Left ventricle myocardium inferior (tissue), 1 donor: ENCODE data around the gene KIFC3. TPM values are rescaled to one million over a fixed set of nuclear protein-coding genes. Genes with fewer than 3 reads are reported as not detected.

Experiments used
- DNase-seq: peaks from one replicate; pipeline ENCODE4 v3.0.0-alpha.2; 2020
- H3K27ac ChIP-seq: fragments of 200-600 bp; replicated peaks from 2 replicates; pipeline ENCODE4 v1.8.0; 2021
- H3K27me3 ChIP-seq: fragments of 200-600 bp; 2 replicates; pipeline ENCODE4 v1.8.0; 2021; ENCODE audit warnings: low read depth
- H3K36me3 ChIP-seq: fragments of 200-600 bp; 2 replicates; pipeline ENCODE4 v1.8.0; 2021
- H3K4me1 ChIP-seq: fragments of 200-600 bp; 2 replicates; pipeline ENCODE4 v1.8.0; 2021
- H3K4me3 ChIP-seq: fragments of 200-600 bp; 2 replicates; pipeline ENCODE4 v1.8.0; 2021; ENCODE audit warnings: mild to moderate bottlenecking, moderate library complexity
- H3K9me3 ChIP-seq: fragments of 200-600 bp; replicated peaks from 2 replicates; pipeline ENCODE4 v1.8.0; 2021
- CTCF ChIP-seq: fragments of 200-600 bp; IDR thresholded peaks from 2 replicates; pipeline ENCODE4 v1.8.0; 2021; ENCODE audit warnings: antibody characterized with exemption, mild to moderate bottlenecking, borderline replicate concordance
- intact Hi-C: fragments of 100-400 bp; cut with micrococcal nuclease; formaldehyde crosslinking; loops from one replicate; pipeline ENCODE4 v1.11.0; 2022
- total RNA-seq: library from RNA; stranded (reverse); fragmentation: NEBNext Ultra II Directional; extraction: Animal tissue kit (Norgen Biotek cat#: 25700); gene quantifications from one replicate; pipeline ENCODE4 v1.2.1, GENCODE V29; 2021
- donor health status: DM: no; HTN: yes; CAD: no; lungs with severe emphysema.

Gene KIFC3
- total RNA-seq, 1 donor from 2014 or later, result 63.5 TPM

- Histone ChIP-seq H3K9me3 (no peaks in the 10 kb centered on the region), H3K36me3 (no peaks in the 10 kb centered on the region), H3K27ac (no peak overlapping the region), H3K4me3 (no peak overlapping the region), H3K27me3 (no peaks in the 10 kb centered on the region), H3K4me1 (peaks cover 35% of the 10 kb centered on the region)
- no peak for DNase-seq
- intact Hi-C loops, result no loop called here
- no peak for TF ChIP-seq CTCF
Observed at GRCh38 chr16:57823836-57824235, 21.5 kb upstream of the KIFC3 start.

DNA sequence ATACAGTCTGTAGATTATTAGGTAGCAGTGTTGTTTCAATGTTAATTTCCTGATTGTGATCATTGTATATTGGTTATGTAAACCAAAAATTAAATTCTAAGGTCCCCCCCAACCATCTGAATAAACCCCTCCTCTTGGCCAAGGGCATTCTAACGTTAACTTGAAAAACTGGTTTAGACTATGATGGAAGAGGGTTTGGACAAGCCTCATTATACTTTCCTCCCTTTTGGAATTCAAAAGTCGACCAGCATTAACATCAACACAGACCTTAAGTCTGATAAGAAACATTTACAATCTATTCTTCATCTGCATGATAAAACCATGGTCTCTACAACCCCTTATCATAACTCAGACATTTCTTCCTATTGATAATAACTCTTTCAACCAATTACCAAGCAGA, 20.6 kb upstream of the KIFC3 start:
- no peak for TF ChIP-seq CTCF
- intact Hi-C loops, result no loop called here
- DNase-seq, result no peak

GRCh38 chr16:57822018-57822553, 19.8 kb upstream of the KIFC3 start:
- Histone ChIP-seq H3K4me1 (peaks cover 21% of the 10 kb centered on the region), H3K36me3 (no peaks in the 10 kb centered on the region), H3K4me3 (no peak overlapping the region), H3K9me3 (no peaks in the 10 kb centered on the region), H3K27me3 (no peaks in the 10 kb centered on the region), H3K27ac (no peak overlapping the region)
- DNase-seq, result no peak
- intact Hi-C loops, result no loop called here
- TF ChIP-seq CTCF, result no peak

More for the DNA sequence above, 20.6 kb upstream of the KIFC3 start:
- H3K4me3 ChIP-seq, result no peak overlapping the region
- no peak overlapping the region for H3K27ac ChIP-seq
- H3K36me3 ChIP-seq, result no peaks in the 10 kb centered on the region
- H3K27me3 ChIP-seq, result no peaks in the 10 kb centered on the region
- no peaks in the 10 kb centered on the region for H3K9me3 ChIP-seq
- H3K4me1 ChIP-seq, result peaks cover 25% of the 10 kb centered on the region

DNA sequence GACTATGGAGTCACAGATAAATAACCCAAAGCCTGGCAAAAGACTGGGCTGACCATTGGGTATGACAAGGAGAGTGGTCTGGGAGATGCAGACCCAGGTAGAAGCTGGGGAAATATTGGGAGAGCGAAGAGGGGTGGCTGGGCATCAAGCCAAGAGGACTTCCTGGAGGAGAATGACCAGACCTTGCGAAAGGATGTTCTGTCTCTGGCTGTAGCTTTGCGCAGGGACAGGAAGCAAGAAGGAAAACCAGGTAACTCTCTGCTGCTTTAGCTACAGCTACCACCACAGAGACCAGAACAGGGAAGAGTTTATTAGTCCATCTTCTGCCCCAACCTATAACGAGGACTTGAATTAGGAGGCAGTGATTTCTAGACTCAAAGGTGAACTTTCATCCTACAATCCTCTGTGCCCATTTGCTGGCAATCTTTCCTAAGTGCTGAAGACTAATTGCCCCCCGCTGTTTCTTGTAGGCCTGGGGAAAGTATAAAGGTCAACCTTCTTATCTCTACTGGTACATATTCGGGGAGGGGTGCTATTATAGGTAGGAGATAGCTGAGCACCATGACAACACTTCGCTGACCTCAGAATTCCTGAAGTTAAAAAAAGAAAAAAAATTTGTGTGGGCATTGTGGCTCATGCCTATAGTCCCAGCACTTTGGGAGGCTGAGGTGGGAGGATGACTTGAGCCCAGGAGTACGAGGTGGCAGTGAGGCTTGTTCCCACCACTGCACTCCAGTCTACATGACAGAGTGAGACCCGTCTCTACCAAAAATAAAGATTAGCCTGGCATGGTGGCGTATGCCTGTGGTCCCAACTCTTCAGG, 19.1 kb upstream of the KIFC3 start:
- H3K4me1 ChIP-seq, result peaks cover 22% of the 10 kb centered on the region
- TF ChIP-seq CTCF, result no peak
- H3K36me3 ChIP-seq, result no peaks in the 10 kb centered on the region
- no peak overlapping the region for H3K4me3 ChIP-seq
- no peaks in the 10 kb centered on the region for H3K27me3 ChIP-seq
- no peaks in the 10 kb centered on the region for H3K9me3 ChIP-seq
- intact Hi-C loops, result no loop called here
- DNase-seq, result no peak
- no peak overlapping the region for H3K27ac ChIP-seq

- no peaks in the 10 kb centered on the region for H3K27me3 ChIP-seq
- H3K36me3 ChIP-seq, result no peaks in the 10 kb centered on the region
- no peak overlapping the region for H3K27ac ChIP-seq
- DNase-seq, result no peak
- no peak for TF ChIP-seq CTCF
- intact Hi-C loops, result no loop called here
- peaks cover 23% of the 10 kb centered on the region for H3K4me1 ChIP-seq
- H3K9me3 ChIP-seq, result no peaks in the 10 kb centered on the region
- H3K4me3 ChIP-seq, result no peak overlapping the region
Observed at GRCh38 chr16:57818377-57819064, 16.2 kb upstream of the KIFC3 start.
